Dedifferentiated amniotic fluid mesenchymal stem cell (primary cell): ENCODE measurements around the gene ATP6V1F.

ENCODE experiments used
- DNase-seq: peaks from one replicate; pipeline ENCODE4 v3.0.0-alpha.2; 2016; ENCODE audit errors: extremely low spot score

Gene ATP6V1F

GRCh38 chr7:128882134-128882533 is 19.5 kb downstream of the ATP6V1F start:
- DNase-seq = no peak

DNA sequence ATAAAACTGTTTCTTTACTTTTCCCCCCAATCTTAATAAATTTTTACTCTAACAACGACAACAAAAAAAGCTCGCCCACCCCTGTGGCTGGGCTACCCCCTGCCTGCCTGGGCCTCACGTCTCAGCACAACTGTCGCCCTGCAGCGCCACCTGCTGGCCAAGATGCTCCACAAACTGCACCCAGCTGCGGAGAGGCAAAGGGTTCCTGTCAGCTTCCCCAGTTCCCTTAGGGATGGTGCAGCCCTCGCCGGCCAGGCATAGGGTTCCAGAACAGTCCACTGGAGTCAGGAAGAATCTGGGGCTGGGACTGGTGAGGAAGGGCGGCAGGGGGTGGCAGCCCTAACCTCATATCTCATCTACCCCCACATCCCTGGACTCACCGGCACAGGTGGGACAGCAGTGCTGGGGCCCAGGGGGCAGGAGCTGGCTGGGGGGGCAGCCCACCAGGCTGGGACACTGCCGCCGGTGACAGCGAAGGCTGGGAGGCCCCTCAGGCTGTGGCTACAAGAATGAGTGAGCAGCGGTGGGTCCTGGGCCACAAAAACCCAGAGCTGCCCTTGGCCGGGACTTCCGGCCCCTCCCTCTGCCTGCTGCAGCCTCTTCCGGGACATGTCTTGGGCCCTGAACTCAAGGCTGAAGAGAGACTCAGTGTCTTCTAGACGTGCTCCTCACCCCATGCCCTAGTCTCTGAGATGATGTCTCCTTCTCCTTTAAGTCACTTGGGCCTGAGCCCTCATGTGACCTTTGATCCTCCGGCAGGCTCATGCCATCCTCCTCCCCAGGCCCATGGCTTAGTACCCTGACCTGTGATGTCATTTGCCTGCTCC is 21.2 kb downstream of the ATP6V1F start:
- DNase-seq = peak; percentile 69

DNA sequence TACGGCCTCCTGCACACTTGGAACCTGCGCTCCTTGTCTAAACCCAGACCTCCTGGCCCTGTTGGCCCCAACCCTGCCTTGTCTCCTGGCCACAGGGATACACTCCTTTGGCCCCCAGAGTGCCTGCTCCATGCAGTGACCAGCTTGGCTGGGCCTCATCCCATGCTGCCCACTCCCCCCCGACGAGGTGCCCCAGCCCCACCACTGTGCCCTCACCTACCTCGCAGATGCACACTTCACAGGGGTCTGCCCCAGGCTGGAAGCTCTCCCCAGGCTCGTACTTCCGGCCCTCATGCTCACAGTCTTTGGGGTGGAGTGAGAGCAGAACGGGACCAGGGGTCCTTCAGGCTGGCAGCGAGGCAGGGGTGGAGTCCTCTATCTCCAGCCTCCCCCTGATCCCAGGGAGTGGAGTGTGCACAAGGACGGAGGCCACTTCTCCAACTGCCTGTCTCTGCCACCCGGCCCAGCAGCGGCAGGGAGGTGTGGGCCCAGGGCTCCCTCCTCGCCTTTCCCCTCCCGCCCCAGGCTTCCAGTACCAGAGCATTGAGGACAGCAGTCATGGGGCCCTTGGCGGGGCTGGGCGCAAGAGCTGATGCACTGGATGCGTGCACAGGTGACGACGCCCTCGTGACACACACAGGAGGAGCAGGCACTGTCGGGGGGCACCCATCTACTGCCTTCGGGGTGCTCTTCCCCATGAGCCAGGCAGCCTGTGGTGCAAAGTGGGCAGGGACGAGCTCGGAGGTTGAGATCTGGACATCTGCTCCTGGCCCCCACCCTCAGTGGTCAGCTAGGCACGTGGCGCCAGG is 22.1 kb downstream of the ATP6V1F start:
- DNase-seq = no peak

DNA sequence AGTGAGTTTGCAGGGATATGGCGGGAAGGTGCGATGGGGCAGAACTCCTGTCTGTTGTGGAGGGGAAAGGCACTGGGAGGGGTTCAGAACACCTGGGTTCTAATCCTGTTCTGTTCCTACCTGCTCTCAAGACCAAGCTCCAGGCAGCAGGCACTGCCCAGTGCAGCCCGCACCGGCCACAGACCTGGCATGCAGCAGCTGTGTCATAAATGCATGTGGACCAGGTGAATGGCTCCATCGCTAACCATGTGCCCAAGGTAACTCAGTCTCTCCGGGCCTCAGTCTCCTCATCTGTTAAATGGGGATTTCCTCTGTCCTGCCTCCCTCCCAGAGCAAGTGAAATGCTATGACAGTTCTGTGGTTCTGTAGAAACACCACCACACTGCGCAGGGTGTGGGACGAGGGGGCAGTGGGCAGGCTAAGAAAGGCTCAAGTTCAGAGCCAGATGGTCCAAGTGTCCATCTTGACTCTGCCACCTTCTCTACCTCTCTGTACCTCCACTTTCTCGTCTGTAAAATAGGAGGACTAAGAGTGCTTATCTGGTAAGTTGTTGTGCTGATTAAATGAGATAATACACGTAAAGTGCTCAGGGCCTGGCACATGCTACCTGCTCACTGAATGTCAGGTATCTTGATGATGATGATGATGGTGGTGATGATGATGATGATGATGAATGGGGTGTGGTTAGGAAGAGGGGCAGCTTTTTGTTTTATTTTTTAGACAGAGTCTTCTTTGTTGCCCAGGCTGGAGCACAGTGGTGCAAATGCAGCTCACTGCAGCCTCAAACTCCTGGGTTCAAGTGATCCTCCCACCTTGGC is 22.9 kb downstream of the ATP6V1F start:
- DNase-seq = no peak

DNA sequence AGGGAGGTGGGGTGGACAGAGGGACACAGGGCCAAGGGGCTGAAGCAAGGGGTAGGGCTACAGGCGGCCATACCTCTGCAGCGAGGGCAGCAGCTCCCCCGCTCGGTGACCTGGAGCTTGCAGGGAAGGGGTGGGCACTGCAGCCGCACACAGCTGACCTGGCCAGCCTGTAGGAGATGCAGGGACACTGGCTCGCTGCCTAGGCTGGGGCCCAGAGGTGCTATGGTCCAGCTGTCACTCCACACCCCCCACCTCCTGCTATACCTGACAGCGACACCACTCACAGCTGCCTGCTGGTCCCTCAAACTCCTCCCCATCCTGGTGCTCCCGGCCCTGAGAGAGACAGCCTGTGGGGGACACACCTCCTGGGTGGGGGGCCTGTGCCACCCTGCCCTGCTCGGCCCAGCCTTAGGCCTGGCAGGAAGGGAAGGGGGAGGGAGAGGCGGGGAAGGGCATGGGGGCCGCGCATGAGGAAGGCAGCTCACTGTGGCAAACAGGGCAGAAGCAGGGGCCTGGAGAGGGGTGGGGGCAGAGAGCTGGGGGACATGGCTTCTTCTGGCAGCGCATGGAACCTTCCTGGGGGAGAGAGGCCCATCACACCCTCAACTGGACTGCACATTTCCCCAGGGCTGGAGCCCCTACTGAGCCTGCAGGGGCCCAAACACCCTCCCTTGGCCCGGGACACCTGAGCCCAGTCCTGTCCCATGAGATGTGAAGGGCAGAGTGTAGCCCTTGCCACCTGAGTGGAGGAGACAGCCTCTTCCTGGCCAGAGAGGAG is 23.9 kb downstream of the ATP6V1F start:
- no peak for DNase-seq

GRCh38 chr7:128887169-128888038 is 24.7 kb downstream of the ATP6V1F start:
- no peak for DNase-seq

DNA sequence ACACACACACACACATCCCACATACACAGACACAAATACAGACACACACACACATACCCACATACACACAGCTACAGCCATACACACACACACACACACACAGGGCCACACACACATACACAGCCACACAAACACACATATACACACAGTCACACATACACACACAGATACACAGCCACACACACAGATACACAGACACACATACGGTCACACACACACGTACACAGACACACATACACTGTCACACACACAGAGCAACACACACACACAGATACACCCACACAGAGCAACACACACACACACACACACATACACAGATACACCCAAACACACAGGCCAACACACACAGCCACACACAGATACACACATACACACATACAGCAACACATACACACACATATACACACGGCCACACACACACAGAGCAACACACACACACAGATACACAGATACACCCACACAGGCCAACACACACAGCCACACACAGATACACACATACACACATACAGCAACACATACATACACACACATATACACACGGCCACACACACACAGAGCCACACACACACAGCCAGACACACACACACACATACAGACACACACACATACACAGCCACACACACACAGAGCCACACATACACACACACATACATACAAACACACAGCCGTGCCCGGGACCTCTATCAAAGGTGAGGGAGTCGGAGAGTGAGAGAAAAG is 25.5 kb downstream of the ATP6V1F start:
- no peak for DNase-seq

DNA sequence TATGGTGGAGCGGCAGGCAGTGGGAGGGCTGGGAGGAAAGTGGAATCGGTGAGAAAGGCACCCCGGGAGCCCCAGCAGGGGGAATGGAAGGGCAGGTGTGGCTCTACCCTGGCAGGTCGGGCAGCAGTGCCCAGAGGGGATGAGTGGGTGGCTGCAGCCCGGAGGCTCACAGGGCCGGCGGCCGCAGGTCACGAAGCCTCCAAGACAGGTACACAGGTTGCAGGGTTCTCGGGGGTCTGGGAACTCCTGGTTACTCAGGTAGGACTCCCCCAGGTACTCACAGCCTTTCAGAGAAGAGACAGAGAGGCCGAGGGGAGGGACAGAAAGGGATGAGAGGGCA is 26.1 kb downstream of the ATP6V1F start:
- no peak for DNase-seq

DNA sequence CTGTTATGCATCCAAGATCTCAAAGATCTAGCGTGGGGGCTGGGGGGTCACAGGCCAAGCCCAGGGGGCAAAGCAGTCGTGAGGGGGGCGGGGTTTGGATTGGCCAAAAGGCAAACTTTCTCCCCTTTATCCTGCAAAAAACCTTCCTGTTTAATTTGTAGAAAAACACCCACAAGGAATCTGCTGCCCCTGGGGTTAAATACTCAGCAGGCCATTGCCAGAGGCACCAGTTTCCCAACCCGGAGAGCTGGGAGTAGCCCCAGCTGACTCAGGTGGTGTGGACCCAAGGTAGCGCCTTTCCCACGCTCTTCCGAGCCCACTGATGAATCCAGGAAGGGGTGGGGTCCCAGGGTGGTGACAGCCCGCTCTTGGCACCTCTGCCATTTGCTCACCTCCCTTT is 26.5 kb downstream of the ATP6V1F start:
- DNase-seq = no peak

GRCh38 chr7:128890306-128891109 is 27.9 kb downstream of the ATP6V1F start:
- DNase-seq = no peak

DNA sequence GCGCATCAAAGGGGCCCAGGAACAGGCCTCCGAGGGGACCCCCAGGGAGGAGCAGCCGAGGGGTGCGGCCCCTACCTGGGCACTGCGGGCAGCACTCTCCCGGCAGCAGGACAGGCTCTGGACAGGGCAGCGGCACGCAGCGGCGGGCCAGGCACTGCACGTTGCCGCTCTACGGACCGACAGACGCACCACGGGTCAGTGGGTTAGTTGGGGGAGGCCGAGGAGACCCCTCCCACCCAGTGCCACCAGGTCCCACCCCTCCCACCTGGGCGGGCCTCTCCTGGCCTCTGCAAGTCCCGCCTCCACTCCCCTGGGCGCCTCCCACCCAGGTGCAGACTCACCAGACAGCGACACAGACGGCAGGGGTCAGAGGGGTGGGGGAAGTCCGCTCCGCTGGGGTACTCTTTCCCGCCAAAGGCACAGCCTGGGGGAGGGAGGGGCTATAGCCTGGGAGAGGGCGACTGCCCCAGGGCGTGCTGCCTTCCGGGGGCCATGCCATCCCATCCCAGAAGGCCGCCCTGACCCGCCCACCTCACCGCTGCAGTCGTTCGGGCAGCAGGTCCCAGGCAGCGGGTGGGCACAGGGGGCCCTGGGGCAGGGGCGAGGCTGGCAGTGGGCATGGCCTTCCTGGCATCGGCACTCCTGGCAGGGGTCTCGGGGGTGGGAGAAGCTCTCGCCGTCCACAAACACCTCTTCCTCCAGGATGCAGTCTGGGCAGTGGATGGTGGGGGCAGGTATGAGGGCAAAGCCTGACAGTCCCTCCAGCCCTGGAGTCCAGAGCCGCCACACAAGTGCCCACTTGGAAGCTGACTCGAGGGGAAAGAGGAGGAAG is 28.7 kb downstream of the ATP6V1F start:
- DNase-seq = no peak

- no peak for DNase-seq
These were observed 29.2 kb downstream of the ATP6V1F start for GRCh38 chr7:128891942-128892269.

- no peak for DNase-seq
These were observed 30.0 kb downstream of the ATP6V1F start for GRCh38 chr7:128892521-128893250.

GRCh38 chr7:128893251-128894100 is 30.8 kb downstream of the ATP6V1F start:
- no peak for DNase-seq

DNA sequence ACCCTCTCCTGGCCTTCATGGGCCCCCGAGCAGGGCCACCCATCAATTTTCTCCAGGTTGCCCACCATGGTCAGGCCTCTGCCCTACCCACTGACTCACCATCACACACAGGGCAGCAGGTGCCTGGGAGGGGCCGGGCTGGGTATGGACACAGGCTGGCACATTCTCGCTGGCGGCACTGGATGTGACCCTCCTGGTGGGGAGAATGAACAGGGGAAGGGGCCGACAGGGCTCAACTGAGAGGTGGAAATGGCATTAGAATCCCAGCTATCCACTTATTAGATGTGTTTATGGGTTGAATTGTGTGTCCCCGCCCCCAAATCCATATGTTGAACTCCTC is 31.4 kb downstream of the ATP6V1F start:
- DNase-seq = no peak

GRCh38 chr7:128895320-128895719 is 32.7 kb downstream of the ATP6V1F start:
- no peak for DNase-seq

DNA sequence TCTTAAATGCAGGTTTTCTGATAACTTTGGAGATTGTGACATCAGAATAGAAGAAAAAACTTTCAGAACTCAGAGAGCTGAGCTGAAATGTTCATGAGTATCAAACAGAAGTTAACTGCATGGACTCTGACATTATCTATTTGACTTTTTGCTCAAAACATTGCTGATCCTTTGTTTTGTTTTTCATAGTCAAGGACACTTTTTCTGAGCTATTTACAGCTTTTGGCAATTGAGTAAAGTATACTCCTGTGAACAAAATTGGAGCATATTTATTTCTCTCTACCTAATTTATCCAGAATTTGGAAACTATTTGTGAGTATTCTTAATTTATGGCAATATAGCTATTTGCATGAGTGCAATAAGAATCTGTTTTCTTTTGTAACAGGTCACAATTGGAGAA is 36.7 kb downstream of the ATP6V1F start:
- DNase-seq = no peak
